Tibial nerve (tissue), 4 donors: Measurements from ENCODE around the gene MYCBP.

ENCODE experiments used
- CTCF ChIP-seq, 5 experiments: fragments of 200-600 bp in 3 of 5; fragments of 450-650 bp in 2 of 5; sonication (generic) in 3 of 5; IDR thresholded peaks; one replicate each; pipeline ENCODE4 v1.5.1; 2016 to 2019; ENCODE audit warnings: antibody characterized with exemption in 5 of 5, mild to moderate bottlenecking in 3 of 5, moderate library complexity in 2 of 5
- EP300 ChIP-seq, 2 donors: sonication (generic); formaldehyde crosslinking; IDR thresholded peaks; one replicate each; pipeline ENCODE4 v1.6.1; 2017; ENCODE audit warnings: antibody characterized with exemption in 2 of 2, mild to moderate bottlenecking in 1 of 2

- TF ChIP-seq CTCF (IDR thresholded peaks at IDR 0.05): no peak
- TF ChIP-seq EP300 (IDR thresholded peaks at IDR 0.05): no peak
Measured at GRCh38 chr1:38917772-38918171, 44.6 kb upstream of the MYCBP start.
